ENCODE measurements around the gene TMEM31.
A peak's percentile ranks its signal among the peaks of the same experiment; 100 is the strongest.

Gene TMEM31, protein sequence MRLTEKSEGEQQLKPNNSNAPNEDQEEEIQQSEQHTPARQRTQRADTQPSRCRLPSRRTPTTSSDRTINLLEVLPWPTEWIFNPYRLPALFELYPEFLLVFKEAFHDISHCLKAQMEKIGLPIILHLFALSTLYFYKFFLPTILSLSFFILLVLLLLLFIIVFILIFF

DNA sequence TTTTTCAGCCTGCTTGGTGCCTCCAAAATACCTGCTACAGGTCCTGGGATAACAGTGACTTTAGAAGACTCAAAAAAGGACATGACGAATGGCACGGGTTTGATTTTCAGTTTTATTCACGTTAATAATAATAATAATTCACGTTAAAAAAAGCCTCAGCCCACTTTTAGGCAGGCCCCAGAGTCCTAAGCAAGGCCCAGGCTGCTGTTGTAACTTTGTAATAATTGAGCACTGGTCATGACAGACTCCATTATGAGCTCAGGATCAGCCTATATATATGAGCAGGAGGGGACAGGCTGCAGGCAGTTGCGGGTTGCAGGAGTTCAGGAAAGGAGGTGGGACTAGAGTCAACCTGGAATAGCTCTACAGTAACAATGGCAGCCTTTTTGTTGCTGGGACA is at the start of gene TMEM31:
Gene TMEM31 (plus strand): TSS at position 301 of the 400 bp plus-strand sequence. CDS start 1,350 bp downstream, outside the sequence.
- H3K4me3 ChIP-seq: no peak within 1 kb of the TSS
- no peak for DNase-seq (ENCODE audit: low spot score)
- TF ChIP-seq, protein P1, sequence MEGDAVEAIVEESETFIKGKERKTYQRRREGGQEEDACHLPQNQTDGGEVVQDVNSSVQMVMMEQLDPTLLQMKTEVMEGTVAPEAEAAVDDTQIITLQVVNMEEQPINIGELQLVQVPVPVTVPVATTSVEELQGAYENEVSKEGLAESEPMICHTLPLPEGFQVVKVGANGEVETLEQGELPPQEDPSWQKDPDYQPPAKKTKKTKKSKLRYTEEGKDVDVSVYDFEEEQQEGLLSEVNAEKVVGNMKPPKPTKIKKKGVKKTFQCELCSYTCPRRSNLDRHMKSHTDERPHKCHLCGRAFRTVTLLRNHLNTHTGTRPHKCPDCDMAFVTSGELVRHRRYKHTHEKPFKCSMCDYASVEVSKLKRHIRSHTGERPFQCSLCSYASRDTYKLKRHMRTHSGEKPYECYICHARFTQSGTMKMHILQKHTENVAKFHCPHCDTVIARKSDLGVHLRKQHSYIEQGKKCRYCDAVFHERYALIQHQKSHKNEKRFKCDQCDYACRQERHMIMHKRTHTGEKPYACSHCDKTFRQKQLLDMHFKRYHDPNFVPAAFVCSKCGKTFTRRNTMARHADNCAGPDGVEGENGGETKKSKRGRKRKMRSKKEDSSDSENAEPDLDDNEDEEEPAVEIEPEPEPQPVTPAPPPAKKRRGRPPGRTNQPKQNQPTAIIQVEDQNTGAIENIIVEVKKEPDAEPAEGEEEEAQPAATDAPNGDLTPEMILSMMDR (IDR thresholded peaks at IDR 0.05): no peak
- no peak within 1 kb of the TSS for H3K27ac ChIP-seq

DNA sequence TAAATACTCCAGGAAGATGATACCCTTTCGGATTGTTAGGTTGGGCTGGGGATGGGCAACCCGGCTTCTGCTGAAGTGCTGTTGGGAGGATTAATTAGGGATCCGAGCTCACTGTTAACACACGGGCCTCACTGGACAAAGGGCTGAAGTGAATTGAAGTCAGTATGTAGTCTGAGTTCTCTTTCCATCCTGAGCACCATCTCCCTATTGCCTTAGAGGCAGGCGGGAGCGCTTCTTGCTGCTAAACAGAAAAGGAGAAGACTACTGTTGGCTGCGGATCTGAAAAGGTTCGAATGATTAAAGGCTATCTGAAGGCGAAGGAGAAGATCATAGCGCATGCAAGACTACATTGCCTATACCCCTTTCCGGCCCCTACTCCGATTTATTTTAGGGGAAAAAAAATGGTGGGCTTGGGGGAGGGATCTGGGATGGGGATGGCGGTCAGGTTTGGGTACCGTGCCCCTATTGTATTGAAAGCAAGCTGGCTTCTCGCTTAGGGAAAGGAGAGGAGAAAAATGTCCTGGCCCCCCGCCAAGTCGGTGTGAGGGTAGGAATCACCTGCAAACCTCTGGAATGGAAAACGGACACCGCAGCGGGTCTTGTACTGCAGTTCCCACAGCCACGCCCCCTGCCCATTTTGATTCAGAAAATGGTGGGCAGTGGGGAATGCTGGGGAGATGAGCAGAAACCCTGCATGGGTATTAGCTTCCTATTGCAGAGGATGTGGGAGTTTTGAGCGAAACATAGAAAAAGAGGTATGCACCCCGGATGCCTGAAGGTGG is 46.5 kb upstream of the TMEM31 start:
- DNase-seq (ENCODE audit: low spot score): no peak
- Histone ChIP-seq H3K27ac (no peak overlapping the region), H3K4me3 (peak overlapping the region; percentile 4)
- TF ChIP-seq, protein P1 (IDR thresholded peaks at IDR 0.05): no peak

DNA sequence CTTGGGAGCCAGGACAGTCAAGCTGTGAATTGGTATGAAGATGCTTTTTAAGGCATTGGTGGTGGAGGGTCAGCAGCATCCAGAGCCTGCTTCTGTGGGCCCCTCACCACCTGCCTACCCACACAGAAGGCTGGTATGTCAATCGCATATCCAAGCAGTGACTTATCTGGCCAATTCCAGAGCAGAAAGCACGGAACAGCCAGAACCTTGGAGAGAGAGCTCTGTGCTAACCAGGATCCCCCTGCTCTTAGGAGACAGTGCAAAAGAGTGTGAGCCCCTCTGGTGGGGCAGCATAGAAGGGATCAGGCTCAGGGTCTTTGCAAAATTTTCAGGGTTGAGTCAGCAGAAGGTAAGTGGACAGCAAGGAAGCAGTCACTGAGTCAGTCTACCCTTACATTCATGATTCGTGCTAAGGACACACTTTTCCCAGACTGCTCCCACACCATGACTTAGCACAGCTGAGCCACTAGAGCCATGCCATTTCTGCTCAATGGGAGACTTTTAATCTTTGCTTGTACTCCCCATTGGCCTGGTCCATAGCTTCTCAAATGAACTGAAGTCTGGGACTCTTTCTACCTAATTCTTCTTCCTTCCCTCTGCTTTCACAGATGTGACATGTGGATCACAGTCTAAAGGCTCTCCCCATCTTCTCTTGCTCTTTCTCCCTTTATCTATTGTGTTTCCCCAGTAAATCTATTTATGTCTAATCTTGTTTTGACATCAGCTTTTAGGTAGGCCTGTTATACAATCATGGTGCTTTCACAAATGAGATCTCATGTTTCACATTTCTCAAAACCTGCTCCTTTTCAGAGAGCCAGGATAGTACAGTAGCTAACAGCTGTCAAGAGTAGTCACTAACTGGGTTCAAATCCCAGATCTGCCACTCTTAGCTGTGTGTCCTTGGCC is 44.3 kb upstream of the TMEM31 start:
- DNase-seq (ENCODE audit: low spot score): no peak
- TF ChIP-seq, protein P1 (IDR thresholded peaks at IDR 0.05): no peak
- Histone ChIP-seq H3K27ac (no peak overlapping the region), H3K4me3 (no peak overlapping the region)

DNA sequence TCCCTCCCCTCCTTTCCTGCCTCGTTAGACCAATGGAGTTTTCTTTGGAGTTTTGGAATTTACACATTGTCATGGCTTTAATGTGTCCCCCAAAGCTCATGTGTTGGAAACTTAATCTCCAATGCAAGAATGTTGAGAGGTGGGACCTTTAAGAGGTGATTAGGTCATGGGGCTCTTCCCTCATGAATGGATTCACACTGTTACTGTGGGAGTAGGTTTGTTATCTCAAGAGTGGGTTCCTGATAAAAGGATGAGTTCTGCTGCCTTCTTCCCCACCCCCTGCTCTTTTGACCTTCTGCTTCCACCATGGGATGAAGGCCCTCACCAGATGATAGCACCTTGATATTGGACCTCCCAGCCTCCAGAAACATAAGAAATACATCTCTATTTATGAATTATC is 41.0 kb upstream of the TMEM31 start:
- DNase-seq (ENCODE audit: low spot score): no peak
- Histone ChIP-seq H3K27ac (no peak overlapping the region), H3K4me3 (no peak overlapping the region)
- TF ChIP-seq, protein P1 (IDR thresholded peaks at IDR 0.05): no peak

DNA sequence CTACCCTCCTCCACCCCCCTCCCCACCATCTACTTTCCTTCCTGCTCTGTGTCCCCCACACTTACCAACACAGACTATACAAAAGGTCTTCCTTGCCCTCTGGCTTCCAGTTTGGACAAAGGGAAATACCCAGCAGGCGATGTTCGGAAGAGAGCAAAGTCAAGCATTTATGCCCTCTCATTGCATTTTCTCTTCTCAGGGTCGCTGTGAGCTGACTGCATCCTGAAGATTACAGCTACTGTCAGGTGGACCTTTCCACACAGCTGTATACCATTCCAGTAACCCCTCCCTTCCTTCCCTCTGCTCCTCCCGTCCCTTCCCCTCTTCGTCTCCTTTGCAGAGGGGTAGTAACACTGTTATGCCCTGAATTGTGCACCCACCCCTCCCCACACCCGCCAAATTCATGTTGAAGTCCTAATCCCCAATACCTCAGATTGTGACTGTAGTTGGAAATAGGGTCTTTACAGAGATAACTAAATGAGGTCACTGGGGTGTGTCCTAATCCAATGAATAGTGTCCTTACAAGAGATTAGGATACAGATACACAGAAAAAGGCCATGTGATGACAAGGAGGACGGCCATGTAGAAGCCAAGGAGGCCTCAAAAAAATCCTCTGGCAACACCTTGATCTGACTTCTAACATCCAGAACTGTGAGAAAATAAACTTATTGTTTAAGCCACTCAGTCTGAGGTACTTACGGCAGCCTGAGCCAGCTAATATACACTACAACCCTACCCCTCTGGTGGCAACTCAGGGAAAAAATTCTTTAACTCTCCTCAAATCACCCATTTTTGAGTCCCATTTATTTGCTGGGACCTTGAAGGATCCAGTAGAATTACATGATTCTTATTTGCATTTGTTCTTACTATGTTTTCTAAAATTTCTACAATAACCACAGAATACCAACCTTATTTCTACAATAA is 35.9 kb upstream of the TMEM31 start:
- no peak overlapping the region for H3K4me3 ChIP-seq
- TF ChIP-seq, protein P1 (IDR thresholded peaks at IDR 0.05): no peak
- H3K27ac ChIP-seq: no peak overlapping the region
- no peak for DNase-seq (ENCODE audit: low spot score)
